GM11168 (cell line): ENCODE data around the gene CHD6.

ENCODE experiments used
- in situ Hi-C: fragments of 300-500 bp; cut with MboI; formaldehyde crosslinking; loops from one replicate; pipeline ENCODE4 v1.12.0; 2022; ENCODE audit warnings: low sequenced_read_pairs; ENCODE audit not compliant: unreplicated experiment

CHD6 gene

DNA sequence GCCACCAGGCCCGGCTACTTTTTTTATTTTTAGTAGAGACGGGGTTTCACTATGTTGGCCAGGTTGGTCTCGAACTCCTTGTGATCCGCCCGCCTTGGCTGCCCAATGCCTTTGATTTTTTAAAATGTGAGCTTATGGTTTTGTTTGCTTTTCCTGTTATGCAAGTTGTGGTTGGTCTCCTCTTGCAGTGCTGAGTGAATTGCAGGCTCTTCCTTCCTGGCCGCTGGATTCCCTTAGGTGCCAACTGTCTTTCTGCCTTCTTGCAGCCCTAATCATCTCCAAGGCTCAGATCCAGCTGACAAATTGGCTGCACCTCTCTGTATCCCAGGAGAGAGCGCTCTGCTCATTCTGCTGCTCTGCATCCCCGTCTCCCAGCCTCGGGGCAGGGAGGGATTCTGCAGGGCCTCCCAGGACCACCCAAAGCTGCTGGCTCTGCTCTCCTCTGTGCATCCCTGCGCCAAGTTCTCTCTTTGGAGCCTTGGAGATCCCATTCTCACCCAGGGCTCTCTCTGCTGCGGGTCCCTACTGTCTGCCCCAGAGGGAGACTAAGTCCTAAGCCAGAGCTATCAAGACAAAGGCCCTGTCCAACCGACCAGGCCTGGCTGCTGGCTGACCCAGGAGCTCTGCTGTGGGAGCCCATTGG, 237.5 kb downstream of the CHD6 start:
- in situ Hi-C loops = no loop called here

- in situ Hi-C loops = no loop called here
Observed at GRCh38 chr20:41379551-41379950, 238.6 kb downstream of the CHD6 start.

GRCh38 chr20:41377275-41377674, 240.9 kb downstream of the CHD6 start:
- in situ Hi-C loops = no loop called here

- in situ Hi-C loops = no loop called here
Observed at GRCh38 chr20:41376349-41376748, 241.8 kb downstream of the CHD6 start.

DNA sequence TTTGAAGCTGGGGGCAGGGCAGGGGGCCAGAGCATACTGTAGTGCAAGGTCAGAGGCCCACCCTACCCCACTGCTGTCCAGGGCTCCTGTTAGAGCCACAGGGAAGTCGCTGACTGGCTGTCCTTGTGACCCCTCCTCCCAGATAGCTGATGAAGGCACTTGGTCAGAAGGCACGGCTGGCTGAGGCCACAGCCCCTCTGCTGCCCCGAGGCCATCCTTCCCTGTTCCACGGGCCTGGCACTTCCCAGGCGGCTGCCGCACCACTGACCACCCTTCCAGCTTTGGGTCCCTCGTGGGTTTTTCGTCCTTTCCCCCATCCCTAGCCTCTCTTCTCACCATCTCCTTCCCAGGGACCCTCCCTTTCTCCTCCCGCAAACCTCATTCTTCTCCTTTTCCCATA, 242.3 kb downstream of the CHD6 start:
- in situ Hi-C loops = no loop called here

DNA sequence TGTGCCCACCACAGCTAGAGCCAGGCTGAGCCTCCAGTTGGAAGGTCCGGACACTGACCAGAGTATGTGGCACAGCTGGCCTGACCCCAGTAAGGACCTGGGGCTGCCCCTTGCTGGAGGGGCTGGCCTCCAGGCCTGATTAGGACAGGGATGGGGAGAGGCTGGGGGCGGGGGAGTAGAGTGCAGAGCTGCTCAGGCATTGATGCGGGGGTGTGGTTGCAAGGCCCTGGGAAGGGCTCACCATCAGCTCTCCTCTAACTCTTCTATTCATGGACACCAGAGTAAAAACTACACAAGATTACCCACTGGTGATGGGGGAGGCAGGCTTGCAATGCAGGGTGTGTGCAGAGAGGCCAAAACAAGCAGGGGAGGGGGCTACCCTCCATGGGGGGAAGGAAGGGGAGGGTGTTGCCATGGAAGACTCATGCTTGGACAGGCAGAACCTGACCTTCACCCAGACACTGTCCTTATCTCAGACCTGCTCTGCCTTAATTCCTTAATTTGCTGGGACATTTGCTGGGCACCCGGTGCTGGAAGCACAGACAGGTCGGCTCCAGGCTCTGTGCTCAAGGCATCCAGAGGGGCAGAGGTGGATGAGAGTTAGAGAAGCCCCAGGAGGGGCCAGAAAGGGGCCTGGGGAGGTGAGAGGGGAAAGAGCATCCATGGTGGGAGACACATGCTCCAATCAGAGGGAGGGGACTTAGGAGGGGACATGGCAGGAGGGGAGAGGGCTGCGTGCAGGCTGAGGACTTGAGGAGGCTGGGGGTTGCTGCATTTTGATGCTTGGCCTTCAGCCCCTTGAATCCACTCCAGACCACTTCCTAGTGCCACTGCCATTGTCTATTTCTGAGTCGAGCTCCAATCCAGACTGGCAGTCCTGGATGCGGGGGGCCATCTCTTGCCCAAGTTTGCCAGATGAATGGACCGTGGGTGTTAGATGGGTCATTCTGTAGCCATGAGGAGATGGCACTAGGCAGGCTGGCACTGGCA, 244.0 kb downstream of the CHD6 start:
- in situ Hi-C loops = no loop called here

DNA sequence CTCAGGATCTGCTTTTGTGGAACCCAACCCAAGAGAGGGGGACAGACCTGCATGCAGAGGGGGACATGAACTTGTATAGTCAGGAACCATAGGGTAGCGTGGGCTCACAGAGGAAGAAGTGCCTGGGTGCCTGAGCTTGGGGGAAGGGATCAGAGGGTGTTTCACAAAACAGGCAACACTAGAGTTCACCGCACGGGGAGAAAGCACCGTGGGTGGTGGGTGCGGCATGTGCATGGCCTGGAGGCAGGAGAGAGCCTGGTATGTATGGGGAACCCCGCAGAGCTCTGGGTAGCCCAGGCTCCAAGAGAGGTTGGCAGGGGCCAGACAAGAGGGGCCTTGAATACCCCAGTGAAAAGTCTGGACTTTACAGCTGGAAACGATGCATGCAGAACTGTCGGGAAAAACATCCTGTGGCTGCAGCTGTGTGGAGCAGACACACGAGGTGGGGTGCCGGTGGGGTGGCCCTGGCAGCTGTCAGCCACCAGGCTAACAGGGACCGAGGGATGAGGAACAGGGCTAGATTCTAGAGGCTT, 244.9 kb downstream of the CHD6 start:
- in situ Hi-C loops = no loop called here

- in situ Hi-C loops = no loop called here
Observed at GRCh38 chr20:41371371-41371770, 246.8 kb downstream of the CHD6 start.

DNA sequence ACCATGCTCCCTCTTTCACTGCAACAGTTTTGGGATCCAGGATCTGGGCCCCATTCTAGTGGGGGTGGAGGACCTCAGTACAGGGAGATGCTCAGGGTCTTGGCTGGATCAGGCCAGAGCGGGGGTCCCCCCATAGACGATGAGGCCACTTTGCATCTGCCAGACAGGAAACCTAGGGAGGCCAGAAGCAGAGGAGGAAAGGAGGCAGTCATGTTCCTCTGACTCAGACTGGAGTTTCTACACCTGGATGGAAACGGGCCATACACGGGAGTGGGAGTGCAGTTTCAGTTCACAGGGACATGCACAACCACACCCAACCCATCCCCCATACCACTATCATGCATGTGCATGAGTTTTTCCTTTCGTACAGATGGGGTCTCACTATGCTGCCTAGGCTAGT, 248.0 kb downstream of the CHD6 start:
- in situ Hi-C loops = no loop called here

- in situ Hi-C loops = no loop called here
Observed at GRCh38 chr20:41369673-41370072, 248.5 kb downstream of the CHD6 start.

DNA sequence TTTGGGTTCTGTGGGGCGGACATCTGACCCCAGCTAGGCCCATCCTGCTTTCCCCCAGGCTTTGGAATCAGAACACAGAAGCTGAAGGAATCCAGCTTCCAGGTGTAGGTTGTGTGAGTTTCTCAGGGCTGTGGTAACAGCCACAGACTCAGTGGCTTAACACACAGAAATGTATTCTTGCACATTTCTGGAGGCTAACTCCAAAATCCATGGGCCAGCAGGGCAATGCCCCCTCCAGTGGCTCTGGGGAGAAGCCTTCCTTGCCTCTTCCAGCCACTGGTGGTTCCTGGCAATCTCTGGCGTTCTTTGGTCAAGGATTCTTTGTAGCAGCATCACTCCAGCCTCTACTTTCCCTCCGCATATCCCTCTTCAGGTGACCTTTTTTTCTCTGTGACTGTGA, 250.2 kb downstream of the CHD6 start:
- in situ Hi-C loops = no loop called here

- in situ Hi-C loops = no loop called here
Observed at GRCh38 chr20:41367393-41367695, 250.8 kb downstream of the CHD6 start.

DNA sequence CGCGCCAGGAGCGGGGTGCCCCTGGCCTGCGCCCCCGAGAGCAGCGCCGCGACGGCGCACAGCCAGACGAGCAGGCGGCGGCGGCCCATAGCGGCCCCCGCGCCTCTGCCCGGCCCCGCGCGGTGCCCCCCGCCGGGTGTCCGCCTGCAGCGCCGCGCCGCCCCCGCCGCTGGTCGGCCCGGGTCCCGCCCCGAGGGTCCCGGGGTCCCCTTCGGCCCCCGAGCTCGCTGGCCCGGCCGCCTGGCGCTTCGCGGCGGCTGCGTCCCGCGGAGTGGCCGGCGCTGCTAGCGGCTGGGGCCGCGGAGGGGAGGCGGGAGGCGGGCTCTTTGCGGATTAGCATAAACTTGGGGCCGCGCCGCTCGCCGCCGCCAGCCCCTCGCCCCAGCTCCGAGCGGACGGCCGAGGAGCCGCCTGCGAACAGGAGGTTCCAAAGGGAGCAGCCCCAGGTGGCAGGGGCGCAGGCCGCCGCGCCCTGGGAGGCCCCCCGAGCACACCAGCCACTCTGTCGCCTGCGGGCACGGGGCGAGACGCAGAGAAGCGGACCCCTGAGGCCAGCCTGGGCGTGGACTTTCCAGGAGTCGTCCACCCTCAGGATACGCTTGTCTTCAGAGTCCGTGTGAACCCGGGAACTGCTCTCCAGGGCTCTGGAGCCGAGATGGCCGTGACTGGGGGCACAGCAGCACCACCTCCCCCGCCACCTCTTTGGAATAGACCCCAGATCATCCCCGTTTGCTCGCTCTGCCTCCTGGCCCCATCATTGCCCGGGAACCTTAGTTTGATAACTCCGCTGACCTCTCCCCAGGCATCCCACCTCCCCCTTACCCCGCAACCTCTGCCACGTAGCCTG, 251.4 kb downstream of the CHD6 start, which contains the start of gene EMILIN3:
Gene EMILIN3, minus strand, starts transcription at position 273 of the 847 bp plus-strand sequence. Its CDS starts 184 bp downstream, at position 89.
- in situ Hi-C loops = no loop called here

GRCh38 chr20:41365777-41366545, 252.2 kb downstream of the CHD6 start:
- in situ Hi-C loops = no loop called here

DNA sequence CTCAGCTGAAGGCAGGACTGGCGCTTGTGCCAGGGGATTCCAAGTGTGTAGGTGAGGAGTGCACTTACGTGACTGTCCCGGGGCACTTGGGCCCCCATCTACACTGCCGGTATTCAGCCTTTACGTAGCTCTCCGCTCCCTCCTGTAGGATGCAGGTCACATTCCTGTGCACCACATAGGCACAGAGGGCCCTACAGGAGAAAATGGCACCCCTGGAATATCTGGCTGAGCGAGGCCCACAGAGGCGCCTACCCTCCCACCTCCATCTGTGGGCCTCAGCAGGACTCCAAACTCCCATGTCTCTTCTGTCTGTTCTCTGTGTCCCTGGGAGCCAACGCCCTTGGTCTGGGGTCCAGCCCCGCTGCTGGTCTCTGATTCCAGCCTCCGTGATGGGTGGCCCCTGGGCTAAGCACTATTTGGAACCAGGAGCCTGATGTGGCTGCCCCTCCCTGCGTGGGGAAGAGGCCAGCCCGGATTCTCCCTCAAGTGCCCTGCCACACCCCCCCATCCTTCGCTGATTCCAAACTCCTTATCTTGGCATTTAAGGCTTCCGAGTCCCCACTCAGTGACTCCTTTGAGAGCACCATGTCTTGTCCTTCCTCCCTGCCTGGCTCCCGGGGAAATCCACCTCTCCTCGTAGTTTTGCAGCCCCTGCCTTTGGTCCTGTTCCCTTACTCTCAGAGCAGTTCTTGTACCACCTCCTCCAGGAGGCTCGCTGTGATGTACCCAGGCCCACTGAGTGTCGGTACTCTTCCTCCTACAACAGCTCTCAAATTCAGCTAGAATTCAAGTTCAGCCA, 253.0 kb downstream of the CHD6 start:
- in situ Hi-C loops = no loop called here

- in situ Hi-C loops = no loop called here
Observed at GRCh38 chr20:41364236-41364855, 253.8 kb downstream of the CHD6 start.

GRCh38 chr20:41363601-41364000, 254.6 kb downstream of the CHD6 start:
- in situ Hi-C loops = no loop called here

DNA sequence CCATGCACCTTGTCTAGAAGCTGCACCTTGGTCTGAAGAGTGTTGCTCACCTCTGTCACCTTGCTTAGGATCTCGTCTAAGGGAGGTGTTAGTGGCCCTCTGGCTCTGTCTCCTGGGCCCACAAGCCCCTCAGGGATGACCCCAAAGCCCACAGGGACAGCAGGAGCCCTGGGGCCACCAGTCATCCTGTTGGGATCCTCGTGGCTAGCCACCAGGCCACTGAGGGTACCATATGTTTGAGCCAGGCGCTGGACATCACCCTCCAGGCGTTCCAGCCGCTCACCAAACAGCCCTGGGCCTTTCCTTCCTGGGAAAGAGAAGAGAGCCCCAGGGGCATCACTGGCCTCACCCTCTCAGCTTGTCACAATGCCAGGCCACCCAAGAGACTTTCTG, 255.4 kb downstream of the CHD6 start:
- in situ Hi-C loops = no loop called here
